MM.1S (cell line): ENCODE measurements around the gene IRF1.

ENCODE experiments used
- DNase-seq: peaks from one replicate; pipeline ENCODE4 v3.0.0-alpha.2; 2015
- H2AFZ ChIP-seq: fragments of 300-600 bp; sonication (generic); 2 replicates; pipeline ENCODE4 v1.6.0; 2016; ENCODE audit warnings: antibody characterized with exemption, low read length
- H3F3A ChIP-seq: fragments of 300-600 bp; sonication (generic); 2 replicates; pipeline ENCODE4 v1.6.1; 2016; ENCODE audit warnings: mild to moderate bottlenecking, antibody characterized with exemption, low read length, moderate library complexity, mixed read lengths; ENCODE audit not compliant: insufficient read depth
- H3K27ac ChIP-seq: fragments of 300-600 bp; sonication (generic); 2 replicates; pipeline ENCODE4 v1.5.1; 2016; ENCODE audit warnings: mild to moderate bottlenecking, low read length
- H3K27me3 ChIP-seq: fragments of 300-600 bp; sonication (generic); replicated peaks from 2 replicates; pipeline ENCODE4 v1.6.0; 2016; ENCODE audit warnings: low read length; ENCODE audit not compliant: insufficient read depth
- H3K36me3 ChIP-seq: fragments of 300-600 bp; sonication (generic); replicated peaks from 2 replicates; pipeline ENCODE4 v1.6.1; 2016; ENCODE audit warnings: mild to moderate bottlenecking, low read length, mixed read lengths; ENCODE audit not compliant: insufficient read depth
- H3K4me1 ChIP-seq: fragments of 300-600 bp; sonication (generic); 2 replicates; pipeline ENCODE4 v1.6.1; 2016; ENCODE audit warnings: low read length, mixed read lengths
- H3K4me2 ChIP-seq: fragments of 300-600 bp; sonication (generic); 2 replicates; pipeline ENCODE4 v1.6.0; 2016; ENCODE audit warnings: low read depth, low read length
- H3K4me3 ChIP-seq: fragments of 300-600 bp; sonication (generic); 2 replicates; pipeline ENCODE4 v1.5.1; 2016; ENCODE audit warnings: low read length, mixed read lengths
- H3K79me2 ChIP-seq: fragments of 300-600 bp; sonication (generic); 2 replicates; pipeline ENCODE4 v1.6.1; 2016; ENCODE audit warnings: mixed run types, low read length, mixed read lengths
- H3K9ac ChIP-seq: fragments of 300-600 bp; sonication (generic); 2 replicates; pipeline ENCODE4 v1.6.1; 2016; ENCODE audit warnings: low read length, mixed read lengths
- H3K9me2 ChIP-seq: fragments of 300-600 bp; sonication (generic); replicated peaks from 2 replicates; pipeline ENCODE4 v1.6.1; 2016; ENCODE audit warnings: mild to moderate bottlenecking, low read length, mixed read lengths; ENCODE audit not compliant: insufficient read depth
- H3K9me3 ChIP-seq: fragments of 300-600 bp; sonication (generic); replicated peaks from 2 replicates; pipeline ENCODE4 v1.6.1; 2016; ENCODE audit warnings: mild to moderate bottlenecking, low read length, mixed read lengths; ENCODE audit not compliant: insufficient read depth
- H4K20me1 ChIP-seq: fragments of 300-600 bp; sonication (generic); 2 replicates; pipeline ENCODE4 v1.6.1; 2016; ENCODE audit warnings: mild to moderate bottlenecking, low read length, moderate library complexity, mixed read lengths; ENCODE audit not compliant: insufficient read depth
- CTCF ChIP-seq: fragments of 300-600 bp; sonication (generic); IDR thresholded peaks from 2 replicates; pipeline ENCODE4 v1.5.1; 2016; ENCODE audit warnings: antibody characterized with exemption, low read length, mixed read lengths
- EZH2 ChIP-seq: fragments of 300-600 bp; sonication (generic); optimal IDR thresholded peaks from 2 replicates; pipeline ENCODE3; 2017; ENCODE audit warnings: low read depth, mild to moderate bottlenecking, antibody characterized with exemption, low read length, mixed read lengths
- EZH2phosphoT487 ChIP-seq: fragments of 300-600 bp; sonication (generic); IDR thresholded peaks from 2 replicates; pipeline ENCODE4 v1.6.1; 2018; ENCODE audit warnings: antibody characterized with exemption, low read length

IRF1 gene

GRCh38 chr5:132456296-132456986 lies 34.1 kb downstream of the IRF1 start:
- no peaks in the 10 kb centered on the region; the same call in 1 of the 2 replicates for H3K36me3 ChIP-seq
- H3K9ac ChIP-seq = peak overlapping the region; percentile 88
- H3K9me2 ChIP-seq = no peaks in the 10 kb centered on the region
- H3K79me2 ChIP-seq = peaks cover 82% of the 10 kb centered on the region
- H3K27ac ChIP-seq = peak overlapping the region; percentile 98
- H3F3A ChIP-seq = peaks cover 49% of the 10 kb centered on the region
- H3K27me3 ChIP-seq = no peaks in the 10 kb centered on the region
- TF ChIP-seq EZH2phosphoT487 (no peak), CTCF (no peak), EZH2 (no peak)
- no peaks in the 10 kb centered on the region for H4K20me1 ChIP-seq
- H2AFZ ChIP-seq = no peak overlapping the region
- H3K9me3 ChIP-seq = no peaks in the 10 kb centered on the region
- peak; percentile 84 for DNase-seq
- H3K4me1 ChIP-seq = peaks cover 86% of the 10 kb centered on the region
- peak overlapping the region; percentile 51 for H3K4me3 ChIP-seq
- peak overlapping the region; percentile 97 for H3K4me2 ChIP-seq

GRCh38 chr5:132455614-132456115 lies 34.9 kb downstream of the IRF1 start:
- peaks cover 78% of the 10 kb centered on the region for H3K4me1 ChIP-seq
- H3K4me3 ChIP-seq = peak overlapping the region; percentile 51
- peak overlapping the region; percentile 88 for H3K9ac ChIP-seq
- H3K9me3 ChIP-seq = no peaks in the 10 kb centered on the region
- H4K20me1 ChIP-seq = no peaks in the 10 kb centered on the region
- peak overlapping the region; percentile 98 for H3K27ac ChIP-seq
- peaks cover 49% of the 10 kb centered on the region for H3F3A ChIP-seq
- H2AFZ ChIP-seq = no peak overlapping the region
- peak overlapping the region; percentile 97 for H3K4me2 ChIP-seq
- H3K9me2 ChIP-seq = no peaks in the 10 kb centered on the region
- DNase-seq = no peak
- H3K27me3 ChIP-seq = no peaks in the 10 kb centered on the region
- no peaks in the 10 kb centered on the region; the same call in 1 of the 2 replicates for H3K36me3 ChIP-seq
- TF ChIP-seq CTCF (no peak), EZH2 (no peak), EZH2phosphoT487 (no peak)
- H3K79me2 ChIP-seq = peaks cover 82% of the 10 kb centered on the region

- no peak overlapping the region for H3K4me3 ChIP-seq
- DNase-seq = no peak
- peaks cover 65% of the 10 kb centered on the region for H3K4me1 ChIP-seq
- peak overlapping the region; percentile 98; the same call in 1 of the 2 replicates for H3K27ac ChIP-seq
- TF ChIP-seq EZH2phosphoT487 (no peak), CTCF (no peak), EZH2 (no peak)
- peaks cover 49% of the 10 kb centered on the region for H3F3A ChIP-seq
- H3K27me3 ChIP-seq = no peaks in the 10 kb centered on the region
- H3K79me2 ChIP-seq = peaks cover 78% of the 10 kb centered on the region
- peaks cover 3% of the 10 kb centered on the region; the same call in 1 of the 2 replicates for H3K36me3 ChIP-seq
- H2AFZ ChIP-seq = no peak overlapping the region
- no peaks in the 10 kb centered on the region for H4K20me1 ChIP-seq
- no peaks in the 10 kb centered on the region for H3K9me2 ChIP-seq
- H3K9ac ChIP-seq = no peak overlapping the region
- no peak overlapping the region; the same call in 1 of the 2 replicates for H3K4me2 ChIP-seq
- no peaks in the 10 kb centered on the region for H3K9me3 ChIP-seq
Measured at GRCh38 chr5:132454361-132454760, 36.2 kb downstream of the IRF1 start.
